CD4-positive, alpha-beta T cell (primary cell): ENCODE data around the gene GMEB2. TPM values are rescaled to one million over a fixed set of nuclear protein-coding genes. Genes with fewer than 3 reads are reported as not detected.

ENCODE experiments used
- ATAC-seq: fragments of 200-7000 bp; cut with Tn5 transposase; one replicate; pipeline ENCODE4 v1.10.0; 2022; ENCODE audit warnings: mild to moderate bottlenecking; ENCODE audit not compliant: poor library complexity
- CTCF ChIA-PET: fragments of 350-600 bp; sonication (Branson Sonifier 250); formaldehyde crosslinking; loops from one replicate; lab custom pipeline; 2021; ENCODE audit warnings: antibody characterized with exemption, inconsistent platforms; lab: Charles Lee
- POLR2A ChIA-PET: fragments of 350-600 bp; sonication (Branson Sonifier 250); formaldehyde crosslinking; loops from one replicate; lab custom pipeline; 2021; ENCODE audit warnings: antibody characterized with exemption, inconsistent platforms; lab: Charles Lee
- DNase-seq, 14 experiments: peaks; one replicate each; pipeline ENCODE4 v3.0.0-alpha.2; 2013 to 2020; ENCODE audit warnings: mixed read lengths in 2 of 14
- H3K27ac ChIP-seq, 2 donors: one replicate each; pipeline versions ENCODE4 v1.5.1 to v1.7.0; 2013; ENCODE audit warnings: low read length in 2 of 2, low read depth in 1 of 2, mild to moderate bottlenecking in 1 of 2
- H3K27me3 ChIP-seq, 2 experiments: 1 replicate in 1 of 2; 2 replicates in 1 of 2; pipeline versions ENCODE4 v1.6.1 to v1.7.0; 2013; ENCODE audit warnings: low read length in 2 of 2, control low read depth in 1 of 2, mild to moderate bottlenecking in 1 of 2, moderate library complexity in 1 of 2; ENCODE audit not compliant: insufficient read depth in 2 of 2, control insufficient read depth in 1 of 2
- H3K36me3 ChIP-seq: one replicate; pipeline ENCODE4 v1.6.1; 2013; ENCODE audit warnings: low read length, control low read depth; ENCODE audit not compliant: insufficient read depth
- H3K4me1 ChIP-seq: one replicate; pipeline ENCODE4 v1.6.1; 2013; ENCODE audit warnings: low read length, control low read depth; ENCODE audit not compliant: insufficient read depth
- H3K4me3 ChIP-seq: one replicate; pipeline ENCODE4 v1.5.1; 2013; ENCODE audit warnings: mild to moderate bottlenecking, low read length, moderate library complexity
- H3K9me3 ChIP-seq, 2 experiments: 1 replicate in 1 of 2; 2 replicates in 1 of 2; pipeline versions ENCODE4 v1.6.1 to v1.7.0; 2013; ENCODE audit warnings: low read length in 2 of 2, mild to moderate bottlenecking in 2 of 2, control low read depth in 1 of 2, moderate library complexity in 1 of 2; ENCODE audit not compliant: control insufficient read depth in 1 of 2, insufficient read depth in 1 of 2
- H3K27ac Mint-ChIP-seq: one replicate; pipeline ENCODE4 v1.8.0; 2020; ENCODE audit warnings: mixed read lengths
- H3K27me3 Mint-ChIP-seq: one replicate; pipeline ENCODE4 v1.8.0; 2021; ENCODE audit warnings: mixed read lengths
- H3K36me3 Mint-ChIP-seq: one replicate; pipeline ENCODE4 v1.8.0; 2021; ENCODE audit warnings: low read depth, mixed read lengths
- H3K4me1 Mint-ChIP-seq: one replicate; pipeline ENCODE4 v1.8.0; 2021; ENCODE audit warnings: low read depth, mixed read lengths
- H3K4me3 Mint-ChIP-seq: one replicate; pipeline ENCODE4 v1.8.0; 2020; ENCODE audit warnings: mild to moderate bottlenecking, mixed read lengths
- H3K9me3 Mint-ChIP-seq: one replicate; pipeline ENCODE4 v1.8.0; 2020; ENCODE audit warnings: mixed read lengths
- CTCF ChIP-seq: fragments of 200-600 bp; IDR thresholded peaks from one replicate; pipeline ENCODE4 v1.8.0; 2022; ENCODE audit warnings: antibody characterized with exemption, mild to moderate bottlenecking
- intact Hi-C, 2 experiments: fragments of 100-400 bp; cut with DNase I in 1 of 2; cut with micrococcal nuclease in 1 of 2; formaldehyde crosslinking; loops; one replicate each; pipeline versions ENCODE4 v1.15.1 to v1.9.0; 2023 to 2025; cut with DNase I, micrococcal nuclease
- total RNA-seq, 174 experiments: library from RNA in 2 of 174; stranded (reverse) in 2 of 174; gene quantifications; one replicate each; pipeline ENCODE4 v1.2.3 and lab custom pipeline; 2021 to 2026

The GMEB2 gene
- total RNA-seq, 2 experiments from 2014 or later = 32.9 to 34.0 TPM

GRCh38 chr20:63640086-63640485, 13.2 kb upstream of the GMEB2 start:
- peaks cover 4% of the 10 kb centered on the region for H3K27me3 Mint-ChIP-seq
- peaks cover 31% of the 10 kb centered on the region for H3K36me3 Mint-ChIP-seq
- peak overlapping the region; percentile 58 to 78 for H3K27ac ChIP-seq
- peaks cover 44% of the 10 kb centered on the region for H3K4me1 Mint-ChIP-seq
- peaks cover 63% of the 10 kb centered on the region for H3K4me1 ChIP-seq
- H3K27ac Mint-ChIP-seq = peak overlapping the region; percentile 98
- peak overlapping the region; percentile 96 for H3K4me3 Mint-ChIP-seq
- ChIA-PET POLR2A (interaction anchor here (1.2 to 8.9 kb wide), 6 partner anchors 12 to 119 kb away, joined by 3 to 449 read pairs (median 5); partner anchors contain the start of genes GMEB2, LIME1, RTEL1 and STMN3), CTCF (interaction anchor here (1.8 kb wide), 1 partner anchor 16 kb away, joined by 5 read pairs; no protein-coding TSS in a partner anchor)
- peaks cover 5% of the 10 kb centered on the region for H3K36me3 ChIP-seq
- no peak for TF ChIP-seq CTCF
- H3K9me3 Mint-ChIP-seq = no peaks in the 10 kb centered on the region
- no peaks in the 10 kb centered on the region for H3K27me3 ChIP-seq
- H3K9me3 ChIP-seq = no peaks in the 10 kb centered on the region
- intact Hi-C loops = no loop called here
- ATAC-seq (no peak), DNase-seq (peak in 4 of 14 experiments; percentile 6 to 30 (median 16))
- peak overlapping the region; percentile 91 for H3K4me3 ChIP-seq

- H3K9me3 Mint-ChIP-seq = no peaks in the 10 kb centered on the region
- H3K4me1 Mint-ChIP-seq = peaks cover 52% of the 10 kb centered on the region
- peaks cover 4% of the 10 kb centered on the region for H3K27me3 Mint-ChIP-seq
- H3K36me3 ChIP-seq = peaks cover 5% of the 10 kb centered on the region
- DNase-seq (peak; percentile 66 to 91 (median 86)), ATAC-seq (peak; percentile 58)
- H3K4me1 ChIP-seq = peaks cover 71% of the 10 kb centered on the region
- no peak for TF ChIP-seq CTCF
- peak overlapping the region; percentile 91 for H3K4me3 ChIP-seq
- intact Hi-C loops = loop anchor here in 1 of 2 experiments (1.0 to 5.0 kb wide), 2 partner anchors 12 to 102 kb away; partner anchors contain the start of genes GMEB2 and PTK6
- H3K27ac Mint-ChIP-seq = peak overlapping the region; percentile 98
- no peaks in the 10 kb centered on the region for H3K27me3 ChIP-seq
- peak overlapping the region; percentile 72 to 78 for H3K27ac ChIP-seq
- peak overlapping the region; percentile 96 for H3K4me3 Mint-ChIP-seq
- H3K9me3 ChIP-seq = no peaks in the 10 kb centered on the region
- CTCF ChIA-PET = interaction anchor here (1.8 to 2.3 kb wide), 2 partner anchors 15 to 101 kb away, joined by 5 to 11 read pairs; partner anchors contain the start of gene PTK6
- H3K36me3 Mint-ChIP-seq = peaks cover 33% of the 10 kb centered on the region
- POLR2A ChIA-PET = interaction anchor here (0.7 to 8.9 kb wide), 12 partner anchors 13 to 119 kb away, joined by 3 to 449 read pairs (median 4); partner anchors contain the start of genes GMEB2, HELZ2, LIME1 and PPDPF
These were observed 12.4 kb upstream of the GMEB2 start for GRCh38 chr20:63639093-63639975.

- peaks cover 34% of the 10 kb centered on the region for H3K36me3 Mint-ChIP-seq
- ChIA-PET POLR2A (interaction anchor here (1.4 to 8.9 kb wide), 3 partner anchors 10 to 71 kb away, joined by 3 to 449 read pairs (median 9); partner anchors contain the start of genes ARFRP1, GMEB2, RTEL1 and ZGPAT), CTCF (interaction anchor here (2.3 kb wide), 1 partner anchor 99 kb away, joined by 11 read pairs; the partner anchor contains the start of gene PTK6)
- no peaks in the 10 kb centered on the region for H3K27me3 ChIP-seq
- H3K4me1 ChIP-seq = peaks cover 81% of the 10 kb centered on the region
- H3K4me3 ChIP-seq = no peak overlapping the region
- peak overlapping the region; percentile 53 to 66 for H3K27ac ChIP-seq
- no peak for TF ChIP-seq CTCF
- peak overlapping the region; percentile 65 for H3K4me3 Mint-ChIP-seq
- peaks cover 62% of the 10 kb centered on the region for H3K4me1 Mint-ChIP-seq
- peaks cover 3% of the 10 kb centered on the region for H3K27me3 Mint-ChIP-seq
- no peaks in the 10 kb centered on the region for H3K9me3 ChIP-seq
- intact Hi-C loops = loop anchor here in 1 of 2 experiments (5.0 kb wide), 1 partner anchor 100 kb away; the partner anchor contains the start of gene PTK6
- no peaks in the 10 kb centered on the region for H3K36me3 ChIP-seq
- peak overlapping the region; percentile 98 for H3K27ac Mint-ChIP-seq
- H3K9me3 Mint-ChIP-seq = no peaks in the 10 kb centered on the region
- ATAC-seq = no peak
- DNase-seq = peak in 2 of 14 experiments; percentile 6 to 14
These were observed 10.1 kb upstream of the GMEB2 start for GRCh38 chr20:63636752-63637628.
